Mesodermal cell (in vitro differentiated cells): Measurements from ENCODE around the gene BHLHE40.
"Not testable (repeated sequence)": the region's sequence is repeated elsewhere in the genome, so short reads cannot be mapped to it uniquely, and the experiment has no call there.

Experiments used
- H3K27ac ChIP-seq: 2 replicates; pipeline ENCODE4 v1.7.0; 2013; ENCODE audit warnings: mild to moderate bottlenecking, low read depth, low read length, moderate library complexity; ENCODE audit not compliant: severe bottlenecking
- H3K36me3 ChIP-seq: 2 replicates; pipeline ENCODE4 v1.7.1; 2013; ENCODE audit warnings: mild to moderate bottlenecking, low read length, moderate library complexity; ENCODE audit not compliant: control insufficient read depth, insufficient read depth
- H3K4me1 ChIP-seq: one replicate; pipeline ENCODE4 v1.7.1; 2013; ENCODE audit warnings: mild to moderate bottlenecking, low read length; ENCODE audit not compliant: insufficient read depth, control insufficient read depth, poor library complexity, severe bottlenecking
- H3K4me3 ChIP-seq: 2 replicates; pipeline ENCODE4 v1.7.0; 2013; ENCODE audit warnings: low read length, control low read depth, mild to moderate bottlenecking; ENCODE audit not compliant: insufficient read depth, poor library complexity, severe bottlenecking; ENCODE audit errors: extremely low read depth
- H3K9me3 ChIP-seq: 2 replicates; pipeline ENCODE4 v1.7.1; 2013; ENCODE audit warnings: mild to moderate bottlenecking, low read length, moderate library complexity; ENCODE audit not compliant: control insufficient read depth
- WGBS, 2 experiments: methylation state at CpG; one replicate each; pipeline ENCODE4 v1.1.5; 2013; ENCODE audit warnings: missing lambda C conversion rate in 2 of 2; ENCODE audit not compliant: insufficient coverage in 2 of 2; 5-methylcytosine and 5-hydroxymethylcytosine counted together

Gene BHLHE40

DNA sequence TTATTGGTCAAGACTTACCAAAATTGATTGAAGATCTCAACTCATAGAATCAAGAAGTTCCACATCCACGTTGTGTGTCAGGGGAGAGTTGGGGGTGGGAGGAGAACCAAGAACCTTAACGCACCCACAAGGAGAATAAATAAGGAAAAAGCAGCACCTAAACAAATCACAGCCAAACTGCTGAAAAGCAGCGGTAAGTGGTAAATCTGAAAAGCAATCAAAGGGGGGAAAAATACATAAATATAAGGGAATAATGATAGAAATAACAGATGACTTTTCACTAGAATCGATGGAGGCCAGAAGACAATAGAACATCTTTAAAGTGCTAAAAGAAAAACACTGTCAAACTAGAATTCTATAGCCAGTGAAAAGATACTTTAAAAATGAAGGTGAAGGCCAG, 20.1 kb upstream of the BHLHE40 start:
- no CpG with 5 or more reads among the region's 4 CpGs for WGBS, 2 experiments
- Histone ChIP-seq H3K4me3 (no peak overlapping the region), H3K36me3 (no peaks in the 10 kb centered on the region), H3K27ac (no peak overlapping the region), H3K9me3 (peaks cover 8% of the 10 kb centered on the region), H3K4me1 (no peaks in the 10 kb centered on the region)

DNA sequence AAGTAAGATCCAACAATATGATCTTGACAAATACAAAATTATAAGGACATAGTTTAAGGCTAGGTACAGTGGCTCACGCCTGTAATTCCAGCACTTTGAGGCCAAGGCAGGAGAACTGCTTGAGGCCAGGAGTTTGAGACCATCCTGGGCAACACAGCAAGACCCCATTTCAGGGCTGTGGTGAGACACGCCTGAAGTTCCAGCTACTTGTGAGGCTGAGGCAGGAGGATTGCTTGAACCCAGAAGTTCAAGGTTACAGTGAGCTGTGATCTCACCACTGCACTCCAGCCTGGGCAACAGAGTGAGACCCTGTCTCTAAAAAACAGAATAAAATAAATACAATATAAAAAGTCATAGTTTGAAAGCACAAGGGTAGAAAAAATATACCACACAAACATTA, 17.4 kb upstream of the BHLHE40 start:
- not testable (repeated sequence) for H3K4me3 ChIP-seq, H3K9me3 ChIP-seq, H3K36me3 ChIP-seq, H3K4me1 ChIP-seq, H3K27ac ChIP-seq
- WGBS, 2 experiments: 88 to 100% methylated on average over 1 to 2 of the region's 2 CpGs

DNA sequence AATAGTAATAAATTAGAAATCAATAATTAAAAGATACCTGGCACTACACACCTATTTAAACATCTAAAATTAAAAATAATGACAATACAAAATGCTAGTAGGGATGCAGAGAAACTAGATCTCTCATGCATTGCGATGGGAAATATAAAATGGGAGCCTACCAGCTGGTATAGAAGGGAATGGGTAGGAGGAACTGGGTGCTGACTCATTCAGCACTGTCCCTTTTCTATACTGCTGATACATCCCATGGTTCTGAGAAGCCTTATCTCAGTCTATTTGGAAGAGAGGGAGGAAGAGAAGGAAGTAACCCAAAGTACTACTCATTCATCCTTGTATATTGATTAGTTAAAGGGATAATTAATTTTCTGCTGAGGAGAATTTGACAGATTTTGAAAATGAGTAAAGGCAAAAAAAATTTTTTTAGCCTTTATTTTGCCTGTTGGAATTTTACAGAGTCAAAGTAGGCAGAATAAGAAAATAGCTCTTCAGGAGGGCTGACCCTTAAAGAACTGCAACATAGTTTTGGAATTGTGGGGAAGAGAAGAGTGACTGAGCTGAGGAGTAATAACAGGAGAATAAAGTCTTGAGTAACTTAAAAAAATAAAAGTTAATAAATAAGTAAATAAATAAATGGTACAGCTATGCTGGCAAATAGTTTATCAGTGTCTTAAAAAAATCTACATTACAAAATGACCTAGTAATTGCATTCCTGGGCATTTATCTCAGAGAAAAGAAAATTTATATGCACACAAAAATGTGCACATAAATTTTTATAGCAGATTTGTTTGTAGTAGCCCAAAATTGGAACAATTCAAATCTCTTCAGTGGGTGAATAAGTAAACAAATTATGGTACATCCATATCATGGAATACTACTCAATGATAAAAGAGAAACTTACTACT, 15.3 kb upstream of the BHLHE40 start:
- Histone ChIP-seq H3K36me3 (no peaks in the 10 kb centered on the region), H3K4me1 (no peaks in the 10 kb centered on the region), H3K27ac (no peak overlapping the region), H3K4me3 (no peak overlapping the region), H3K9me3 (peaks cover 6% of the 10 kb centered on the region)
- no CpG with 5 or more reads among the region's 1 CpG for WGBS, 2 experiments

DNA sequence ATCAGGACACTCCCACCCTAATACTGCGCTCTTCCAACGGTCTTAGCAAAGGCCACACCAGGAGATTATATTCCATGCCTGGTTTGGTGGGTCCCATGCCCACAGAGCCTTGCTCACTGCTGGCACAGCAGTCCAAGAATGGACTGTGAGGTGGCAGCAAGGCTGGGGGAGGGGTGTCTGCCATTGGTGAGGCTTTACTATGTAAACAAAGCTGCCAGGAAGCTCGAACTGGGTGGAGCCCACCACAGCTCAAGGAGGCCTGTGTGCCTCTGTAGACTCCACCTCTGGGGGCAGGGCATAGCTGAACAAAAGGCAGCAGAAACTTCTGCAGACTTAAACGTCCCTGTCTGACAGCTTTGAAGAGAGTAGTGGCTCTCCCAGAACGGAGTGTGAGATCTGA, 13.2 kb upstream of the BHLHE40 start:
- not testable (repeated sequence) for H3K4me1 ChIP-seq, H3K4me3 ChIP-seq, H3K27ac ChIP-seq, H3K9me3 ChIP-seq, H3K36me3 ChIP-seq
- 58 to 70% methylated on average over 3 to 5 of the region's 5 CpGs for WGBS, 2 experiments

DNA sequence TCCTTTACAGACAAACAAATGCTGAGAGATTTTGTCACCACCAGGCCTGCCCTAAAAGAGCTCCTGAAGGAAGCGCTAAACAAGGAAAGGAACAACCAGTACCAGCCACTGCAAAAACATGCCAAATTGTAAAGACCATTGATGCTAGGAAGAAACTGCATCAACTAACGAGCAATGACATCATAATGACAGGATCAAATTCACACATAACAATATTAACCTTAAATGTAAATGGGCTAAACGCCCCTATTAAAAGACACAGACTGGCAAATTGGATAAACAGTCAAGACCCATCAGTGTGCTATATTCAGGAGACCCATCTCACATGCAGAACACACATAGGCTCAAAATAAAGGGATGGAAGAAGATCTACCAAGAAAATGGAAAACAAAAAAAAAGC, 11.6 kb upstream of the BHLHE40 start:
- H3K27ac ChIP-seq, H3K36me3 ChIP-seq, H3K4me1 ChIP-seq, H3K9me3 ChIP-seq, H3K4me3 ChIP-seq: not testable (repeated sequence)
- 50 to 89% methylated on average over 1 to 2 of the region's 3 CpGs for WGBS, 2 experiments

DNA sequence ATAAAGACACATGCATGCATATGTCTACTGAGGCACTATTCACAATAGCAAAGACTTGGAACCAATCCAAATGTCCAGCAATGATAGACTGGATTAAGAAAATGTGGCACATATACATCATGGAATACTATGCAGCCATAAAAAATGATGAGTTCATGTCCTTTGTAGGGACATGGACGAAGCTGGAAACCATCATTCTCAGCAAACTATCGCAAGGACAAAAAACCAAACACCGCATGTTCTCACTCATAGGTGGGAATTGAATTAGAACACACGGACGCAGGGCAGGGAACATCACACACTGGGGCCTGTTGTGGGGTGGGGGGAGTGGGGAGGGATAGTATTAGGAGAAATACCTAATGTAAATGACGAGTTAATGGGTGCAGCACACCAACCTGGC, 7.8 kb upstream of the BHLHE40 start:
- WGBS, 2 experiments: 90 to 100% methylated on average over 3 of the region's 6 CpGs

DNA sequence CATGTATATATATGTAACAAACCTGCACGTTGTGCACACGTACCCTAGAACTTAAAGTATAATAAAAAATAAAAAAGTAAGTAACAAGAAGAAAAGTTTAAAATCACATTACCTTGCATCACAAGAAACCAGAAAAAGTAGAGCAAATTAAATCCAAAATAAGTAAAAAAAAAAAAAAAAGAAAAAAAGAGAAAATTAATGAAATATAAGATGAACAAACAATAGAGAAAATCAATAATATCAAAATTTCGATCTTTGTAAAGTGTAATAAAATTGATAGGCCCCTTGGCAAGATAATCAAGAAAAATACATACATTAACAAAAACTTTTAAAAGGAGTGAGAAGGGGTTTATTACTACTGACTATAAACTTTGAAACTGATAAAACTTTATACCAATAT, 7.4 kb upstream of the BHLHE40 start:
- Histone ChIP-seq H3K4me1 (peaks cover 9% of the 10 kb centered on the region), H3K9me3 (no peaks in the 10 kb centered on the region), H3K27ac (no peak overlapping the region), H3K36me3 (no peaks in the 10 kb centered on the region), H3K4me3 (no peak overlapping the region)
- no CpG with 5 or more reads among the region's 3 CpGs for WGBS, 2 experiments

More for the DNA sequence above, 7.8 kb upstream of the BHLHE40 start:
- not testable (repeated sequence) for H3K4me1 ChIP-seq, H3K9me3 ChIP-seq, H3K27ac ChIP-seq, H3K4me3 ChIP-seq, H3K36me3 ChIP-seq

DNA sequence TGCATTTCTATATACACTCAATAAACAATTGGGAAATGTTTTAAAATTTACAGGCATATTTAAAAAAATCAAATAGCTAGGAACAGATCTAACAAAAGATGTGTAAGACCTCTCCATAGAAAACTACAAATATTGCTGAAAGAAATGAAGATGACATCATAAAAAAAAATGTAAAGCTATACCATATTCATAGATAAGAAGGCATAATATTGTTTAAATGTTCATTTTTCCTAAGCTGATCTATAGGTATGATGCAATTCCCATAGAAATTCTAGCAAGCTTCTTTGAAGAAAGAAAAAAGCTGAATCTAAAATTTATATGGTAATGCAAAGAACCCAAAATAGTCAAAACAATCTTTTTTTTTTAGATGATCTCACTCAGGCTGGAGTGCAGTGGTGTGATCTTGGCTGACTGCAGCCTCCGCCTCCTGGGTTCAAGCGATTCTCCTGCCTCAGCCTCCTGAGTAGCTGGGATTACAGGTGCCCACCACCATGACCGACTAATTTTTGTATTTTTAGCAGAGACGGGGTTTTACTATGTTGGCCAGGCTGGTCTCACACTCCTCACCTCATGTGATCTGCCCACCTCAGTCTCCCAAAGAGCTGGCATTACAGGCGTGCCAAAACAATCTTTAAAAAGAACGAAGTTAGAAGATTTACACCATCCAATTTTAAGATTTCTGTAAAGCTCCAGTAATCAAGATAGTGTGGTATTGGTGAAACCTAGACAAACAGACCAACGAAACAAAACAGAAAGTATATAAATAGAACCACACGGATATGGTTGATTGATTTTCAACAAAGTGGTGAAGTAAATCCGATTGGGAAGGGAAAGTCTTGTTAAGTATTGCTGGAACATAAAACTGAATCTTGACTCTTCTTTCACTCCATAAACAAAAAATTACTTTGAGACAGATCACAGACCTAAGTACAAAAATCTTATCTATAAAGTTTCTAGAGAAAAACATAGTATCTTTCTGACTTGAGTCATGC, 6.3 kb upstream of the BHLHE40 start:
- H3K36me3 ChIP-seq: no peaks in the 10 kb centered on the region
- H3K9me3 ChIP-seq: no peaks in the 10 kb centered on the region
- 85 to 92% methylated on average over 4 of the region's 9 CpGs for WGBS, 2 experiments
- peaks cover 14% of the 10 kb centered on the region for H3K4me1 ChIP-seq
- no peak overlapping the region for H3K27ac ChIP-seq
- H3K4me3 ChIP-seq: no peak overlapping the region

DNA sequence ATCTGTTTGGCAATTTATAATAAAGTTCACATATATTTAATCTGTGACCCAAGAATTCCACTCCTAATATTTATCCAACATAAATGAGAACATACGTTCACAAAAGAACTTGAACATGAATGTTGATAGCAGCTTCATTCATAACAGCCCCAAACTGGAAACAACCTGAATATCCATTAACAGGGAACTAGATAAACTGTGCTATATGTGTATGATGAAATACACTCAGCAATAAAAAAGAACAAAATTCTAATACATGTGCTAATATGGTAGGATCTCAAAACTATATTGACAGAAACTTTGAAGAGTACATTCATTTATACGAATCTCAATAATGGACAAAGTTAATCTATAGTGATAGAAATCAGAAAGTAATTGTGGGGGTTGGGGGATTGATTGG, 5.1 kb upstream of the BHLHE40 start:
- WGBS, 2 experiments: 100% methylated on average over 1 of the region's 2 CpGs; no CpG with 5 or more reads in 1 of the 2 experiments
- H3K4me1 ChIP-seq: peaks cover 14% of the 10 kb centered on the region
- no peak overlapping the region for H3K27ac ChIP-seq
- H3K9me3 ChIP-seq: no peaks in the 10 kb centered on the region
- H3K4me3 ChIP-seq: no peak overlapping the region
- no peaks in the 10 kb centered on the region for H3K36me3 ChIP-seq

DNA sequence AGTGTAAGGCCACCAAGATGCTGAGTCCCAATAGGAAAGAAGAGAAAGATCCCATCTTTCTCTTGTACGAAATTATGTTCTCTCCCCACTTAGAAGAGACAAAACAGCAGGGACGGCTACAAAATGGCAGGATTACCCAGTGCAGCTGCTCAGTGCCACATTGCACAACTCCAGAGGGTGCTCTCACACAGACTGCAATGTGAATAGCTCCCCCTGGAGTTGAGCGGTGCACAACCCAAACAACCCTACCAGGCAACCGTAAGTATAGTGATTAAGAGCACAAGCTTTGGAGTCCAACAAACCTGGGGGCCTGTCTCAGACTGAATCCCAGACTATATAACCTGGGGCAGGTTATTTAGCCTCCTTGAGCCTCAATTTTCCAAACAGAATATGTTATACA, 3.1 kb upstream of the BHLHE40 start:
- WGBS, 2 experiments: 43 to 50% methylated on average over 1 to 2 of the region's 4 CpGs
- Histone ChIP-seq H3K4me3 (no peak overlapping the region), H3K36me3 (peaks cover 4% of the 10 kb centered on the region), H3K4me1 (peaks cover 14% of the 10 kb centered on the region), H3K9me3 (no peaks in the 10 kb centered on the region), H3K27ac (no peak overlapping the region)
